NB4 (cell line): Measurements from ENCODE around the gene CA10.

Source experiments
- MYC ChIP-seq: IDR thresholded peaks from 2 replicates; pipeline ENCODE4 v1.6.1; 2011; ENCODE audit warnings: low read depth, low read length
- POLR2A ChIP-seq: IDR thresholded peaks from 2 replicates; pipeline ENCODE4 v1.6.1; 2011; ENCODE audit warnings: mild to moderate bottlenecking; ENCODE audit not compliant: insufficient read length; ENCODE audit errors: extremely low read depth
- TF ChIP-seq, protein P1 (sequence below): IDR thresholded peaks from one replicate; pipeline ENCODE4 v1.5.1; 2012; ENCODE audit warnings: low read depth, low read length
- TF ChIP-seq, protein P2 (sequence below): IDR thresholded peaks from 2 replicates; pipeline ENCODE4 v1.6.1; 2011; ENCODE audit warnings: low read depth, low read length

DNA sequence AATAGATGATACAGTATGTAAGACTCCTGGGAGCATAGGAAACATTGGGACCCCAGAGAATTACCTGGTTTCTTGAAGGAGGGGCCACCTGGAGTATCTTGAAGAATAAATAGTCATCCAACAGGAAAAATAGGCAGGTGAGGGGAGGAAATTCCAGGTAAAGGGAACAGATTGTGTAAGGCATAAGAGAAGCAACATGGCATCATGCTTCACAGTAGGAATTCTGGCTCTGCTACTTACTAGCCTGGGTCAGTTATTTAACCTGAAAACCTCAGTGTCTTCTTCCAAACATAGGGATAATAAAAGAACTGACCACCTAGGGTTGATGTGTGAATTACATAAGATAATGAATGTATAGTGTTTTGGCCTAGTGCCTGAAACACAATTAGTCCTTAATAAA, 122.1 kb downstream of the CA10 start:
- TF ChIP-seq, protein P1, sequence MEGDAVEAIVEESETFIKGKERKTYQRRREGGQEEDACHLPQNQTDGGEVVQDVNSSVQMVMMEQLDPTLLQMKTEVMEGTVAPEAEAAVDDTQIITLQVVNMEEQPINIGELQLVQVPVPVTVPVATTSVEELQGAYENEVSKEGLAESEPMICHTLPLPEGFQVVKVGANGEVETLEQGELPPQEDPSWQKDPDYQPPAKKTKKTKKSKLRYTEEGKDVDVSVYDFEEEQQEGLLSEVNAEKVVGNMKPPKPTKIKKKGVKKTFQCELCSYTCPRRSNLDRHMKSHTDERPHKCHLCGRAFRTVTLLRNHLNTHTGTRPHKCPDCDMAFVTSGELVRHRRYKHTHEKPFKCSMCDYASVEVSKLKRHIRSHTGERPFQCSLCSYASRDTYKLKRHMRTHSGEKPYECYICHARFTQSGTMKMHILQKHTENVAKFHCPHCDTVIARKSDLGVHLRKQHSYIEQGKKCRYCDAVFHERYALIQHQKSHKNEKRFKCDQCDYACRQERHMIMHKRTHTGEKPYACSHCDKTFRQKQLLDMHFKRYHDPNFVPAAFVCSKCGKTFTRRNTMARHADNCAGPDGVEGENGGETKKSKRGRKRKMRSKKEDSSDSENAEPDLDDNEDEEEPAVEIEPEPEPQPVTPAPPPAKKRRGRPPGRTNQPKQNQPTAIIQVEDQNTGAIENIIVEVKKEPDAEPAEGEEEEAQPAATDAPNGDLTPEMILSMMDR = no peak
- TF ChIP-seq, protein P2, sequence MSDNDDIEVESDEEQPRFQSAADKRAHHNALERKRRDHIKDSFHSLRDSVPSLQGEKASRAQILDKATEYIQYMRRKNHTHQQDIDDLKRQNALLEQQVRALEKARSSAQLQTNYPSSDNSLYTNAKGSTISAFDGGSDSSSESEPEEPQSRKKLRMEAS = no peak
- no peak for TF ChIP-seq POLR2A
- TF ChIP-seq MYC = no peak
